ENCODE data around the gene DTNBP1.
"Not testable (repeated sequence)": the region's sequence is repeated elsewhere in the genome, so short reads cannot be mapped to it uniquely, and the experiment has no call there.

DTNBP1 gene

DNA sequence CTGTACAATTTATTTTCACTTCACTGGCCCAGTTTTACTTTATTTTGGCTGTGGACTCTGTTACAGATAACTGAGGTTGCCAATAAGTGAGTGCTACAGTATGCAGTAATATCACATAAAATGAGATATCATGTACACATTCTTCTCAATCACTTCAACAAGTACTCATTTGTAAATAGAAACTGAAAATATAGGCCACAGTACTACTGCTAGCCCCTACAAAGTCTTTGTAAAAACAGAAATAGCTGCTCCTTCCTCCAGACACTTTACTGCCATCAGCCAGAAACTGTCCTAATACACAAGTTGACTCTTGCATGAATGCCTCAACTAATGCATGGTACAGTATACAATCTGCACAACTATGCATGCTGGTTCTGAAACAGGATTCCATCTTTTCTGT, 9.2 kb downstream of the DTNBP1 start:
- no peak for TF ChIP-seq CTCF (conservative IDR thresholded peaks at IDR 0.05)
- no peak overlapping the region for H3K27ac ChIP-seq

- not testable (repeated sequence) for H3K27ac ChIP-seq
Measured at GRCh38 chr6:15650004-15650559, 12.7 kb downstream of the DTNBP1 start.

DNA sequence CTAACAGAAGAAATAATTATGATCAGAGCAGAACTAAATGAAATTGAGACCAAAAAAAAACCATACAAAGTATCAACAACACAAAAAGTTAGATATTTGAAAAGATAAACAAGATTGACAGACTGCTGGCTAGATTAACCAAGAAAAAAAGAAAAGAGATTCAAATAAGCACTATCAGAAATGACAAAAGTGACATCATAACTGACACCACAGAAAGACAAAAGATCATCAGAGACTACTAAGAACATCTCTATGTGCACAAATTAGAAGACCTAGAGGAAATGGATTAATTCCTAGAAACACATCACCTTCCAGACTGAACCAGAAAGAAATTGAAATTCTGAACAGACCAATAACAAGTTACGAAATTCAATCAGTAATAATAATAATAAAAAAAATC, 17.9 kb downstream of the DTNBP1 start:
- no peak overlapping the region for H3K27ac ChIP-seq
- TF ChIP-seq CTCF (conservative IDR thresholded peaks at IDR 0.05) = no peak

DNA sequence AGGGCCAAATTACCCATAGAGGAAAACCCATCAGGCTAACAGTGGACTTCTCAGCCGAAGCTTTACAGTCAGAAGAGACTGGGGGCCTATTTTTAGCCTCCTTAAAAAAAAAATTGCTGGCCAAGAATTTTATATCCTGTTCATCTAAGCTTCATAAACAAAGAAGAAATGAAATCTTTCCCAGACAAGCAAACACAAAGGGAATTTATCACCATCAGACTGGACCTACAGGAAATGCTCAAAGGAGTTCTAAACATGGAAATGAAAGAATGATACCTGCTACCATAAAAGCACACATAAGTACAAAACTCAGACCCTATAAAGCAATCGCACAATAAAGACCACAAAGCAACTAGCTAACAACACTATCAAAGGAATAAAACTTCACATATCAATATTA, 19.3 kb downstream of the DTNBP1 start:
- no peak for TF ChIP-seq CTCF (conservative IDR thresholded peaks at IDR 0.05)
- no peak overlapping the region for H3K27ac ChIP-seq

GRCh38 chr6:15642276-15642675, 20.6 kb downstream of the DTNBP1 start:
- no peak overlapping the region for H3K27ac ChIP-seq
- no peak for TF ChIP-seq CTCF (conservative IDR thresholded peaks at IDR 0.05)

DNA sequence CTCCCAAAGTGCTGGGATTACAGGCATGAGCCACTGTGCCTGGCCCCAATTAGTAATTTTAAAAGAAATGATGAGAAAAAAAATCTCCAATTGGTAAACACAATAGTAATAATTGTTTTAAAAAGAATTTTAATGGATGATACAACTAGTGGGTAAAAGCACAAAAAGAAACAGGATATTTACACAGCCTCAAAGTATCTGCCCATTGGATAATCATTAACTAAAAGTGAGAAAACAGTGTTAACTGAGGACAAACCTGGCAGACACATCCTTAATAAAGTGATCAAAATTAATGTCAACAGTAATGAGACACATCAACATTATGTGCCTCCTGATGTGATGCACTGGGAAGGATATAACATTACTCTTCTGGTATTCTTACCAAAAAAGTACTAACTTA, 24.5 kb downstream of the DTNBP1 start:
- H3K27ac ChIP-seq = no peak overlapping the region
- no peak for TF ChIP-seq CTCF (conservative IDR thresholded peaks at IDR 0.05)

- TF ChIP-seq CTCF (conservative IDR thresholded peaks at IDR 0.05) = no peak
- no peak overlapping the region for H3K27ac ChIP-seq
Measured at GRCh38 chr6:15631432-15631831, 31.4 kb downstream of the DTNBP1 start.

DNA sequence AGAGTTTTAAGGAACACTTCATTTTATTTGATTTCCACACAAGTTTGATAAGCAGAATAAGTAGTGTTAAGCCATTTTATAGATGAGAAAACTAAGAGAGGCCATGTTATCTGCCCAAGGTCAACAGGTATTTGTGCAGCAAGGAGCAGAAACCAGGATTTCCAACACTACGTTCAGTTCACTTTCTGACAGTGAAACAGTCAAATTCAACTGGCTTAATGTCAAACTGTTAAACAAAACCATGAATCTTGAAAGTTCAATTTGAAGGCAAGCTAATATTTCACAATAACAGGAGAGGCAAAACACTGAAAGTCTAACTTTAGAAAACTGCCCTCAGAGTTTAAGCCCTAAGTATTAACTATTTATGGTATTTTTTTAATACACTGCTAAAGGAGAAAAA, 32.6 kb downstream of the DTNBP1 start:
- no peak overlapping the region for H3K27ac ChIP-seq
- no peak for TF ChIP-seq CTCF (conservative IDR thresholded peaks at IDR 0.05)
